T-helper 1 cell treated with Interleukin-12 subunit alpha and Interleukin-12 subunit beta and Interleukin-4 antibody, amounts not matched to agents 30 ng/mL and 1 ng/mL, for 36 hours (primary cell): ENCODE measurements around the gene NAPB. TPM values are rescaled to one million over a fixed set of nuclear protein-coding genes. Genes with fewer than 3 reads are reported as not detected.

ENCODE experiments used
- total RNA-seq: library from RNA; stranded (reverse); gene quantifications from 2 replicates; pipeline ENCODE4 v1.2.3, GENCODE V29; 2022

NAPB gene
- total RNA-seq, 1 donor from 2014 or later, result 23.7 TPM

Other genes starting within 250 kb of the NAPB start
- 40.4 and 40.8 TPM in 2 replicates for gene NXT1, start 70.7 kb downstream of the NAPB start, total RNA-seq
- gene GZF1, start 59.3 kb downstream of the NAPB start, total RNA-seq, result 14.0 and 17.9 TPM in 2 replicates
- gene CSTL1, start 18.2 kb upstream of the NAPB start, total RNA-seq, result not detected in 2 replicates
- not detected in 2 replicates for gene CST11, start 31.4 kb upstream of the NAPB start, total RNA-seq
- gene CST8, start 69.6 kb upstream of the NAPB start, total RNA-seq, result not detected in 2 replicates
- gene CST9L, start 147.0 kb upstream of the NAPB start, total RNA-seq, result not detected in 2 replicates
- gene CST9, start 184.4 kb upstream of the NAPB start, total RNA-seq, result not detected in 2 replicates
- 0.59 and 0.83 TPM in 2 replicates for gene CST3, start 216.5 kb upstream of the NAPB start, total RNA-seq